Measurements from ENCODE around the gene TPGS1. TPM values are rescaled to one million over a fixed set of nuclear protein-coding genes. Genes with fewer than 3 reads are reported as not detected.

TPGS1 gene
- total RNA-seq, 1 donor from 2014 or later, result 18.0 TPM

GRCh38 chr19:498977-499623 is 8.2 kb upstream of the TPGS1 start:
- H3K4me3 Mint-ChIP-seq (ENCODE audit: unreplicated experiment), result peak overlapping the region; percentile 77
- H3K27me3 Mint-ChIP-seq (ENCODE audit: unreplicated experiment), result peaks cover 21% of the 10 kb centered on the region
- no peak for TF ChIP-seq CTCF (IDR thresholded peaks at IDR 0.05; ENCODE audit: unreplicated experiment)
- H3K36me3 Mint-ChIP-seq (ENCODE audit: low read depth, unreplicated experiment), result peaks cover 9% of the 10 kb centered on the region
- no peaks in the 10 kb centered on the region for H3K9me3 Mint-ChIP-seq (ENCODE audit: unreplicated experiment)
- DNase-seq (ENCODE audit: low spot score), result no peak
- H3K27ac Mint-ChIP-seq (ENCODE audit: unreplicated experiment), result peak overlapping the region; percentile 25
- H3K4me1 Mint-ChIP-seq (ENCODE audit: unreplicated experiment), result peaks cover 8% of the 10 kb centered on the region

- Mint-ChIP-seq H3K4me3 (ENCODE audit: unreplicated experiment) (no peak overlapping the region), H3K9me3 (ENCODE audit: unreplicated experiment) (no peaks in the 10 kb centered on the region), H3K27ac (ENCODE audit: unreplicated experiment) (no peak overlapping the region), H3K4me1 (ENCODE audit: unreplicated experiment) (peaks cover 16% of the 10 kb centered on the region), H3K36me3 (ENCODE audit: low read depth, unreplicated experiment) (peaks cover 9% of the 10 kb centered on the region), H3K27me3 (ENCODE audit: unreplicated experiment) (peaks cover 21% of the 10 kb centered on the region)
- no peak for DNase-seq (ENCODE audit: low spot score)
- no peak for TF ChIP-seq CTCF (IDR thresholded peaks at IDR 0.05; ENCODE audit: unreplicated experiment)
Measured at GRCh38 chr19:501646-502045, 5.7 kb upstream of the TPGS1 start.

DNA sequence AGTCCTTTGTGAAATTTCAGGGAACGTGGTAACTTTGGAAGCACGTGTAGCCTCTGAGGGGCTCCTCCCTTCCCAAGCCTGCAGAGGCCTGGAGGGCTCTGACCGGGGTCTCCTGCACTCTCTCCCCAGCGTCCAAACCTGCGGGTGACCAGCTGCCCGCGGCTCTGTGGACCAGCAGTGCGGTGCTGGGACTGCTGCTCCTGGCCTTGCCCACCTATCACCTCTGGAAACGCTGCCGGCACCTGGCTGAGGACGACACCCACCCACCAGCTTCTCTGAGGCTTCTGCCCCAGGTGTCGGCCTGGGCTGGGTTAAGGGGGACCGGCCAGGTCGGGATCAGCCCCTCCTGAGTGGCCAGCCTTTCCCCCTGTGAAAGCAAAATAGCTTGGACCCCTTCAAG is 2.7 kb upstream of the TPGS1 start:
- Mint-ChIP-seq H3K4me1 (ENCODE audit: unreplicated experiment) (peaks cover 19% of the 10 kb centered on the region), H3K27ac (ENCODE audit: unreplicated experiment) (no peak overlapping the region), H3K9me3 (ENCODE audit: unreplicated experiment) (no peaks in the 10 kb centered on the region), H3K4me3 (ENCODE audit: unreplicated experiment) (no peak overlapping the region), H3K36me3 (ENCODE audit: low read depth, unreplicated experiment) (peaks cover 10% of the 10 kb centered on the region), H3K27me3 (ENCODE audit: unreplicated experiment) (peaks cover 23% of the 10 kb centered on the region)
- no peak for TF ChIP-seq CTCF (IDR thresholded peaks at IDR 0.05; ENCODE audit: unreplicated experiment)
- DNase-seq (ENCODE audit: low spot score), result no peak

DNA sequence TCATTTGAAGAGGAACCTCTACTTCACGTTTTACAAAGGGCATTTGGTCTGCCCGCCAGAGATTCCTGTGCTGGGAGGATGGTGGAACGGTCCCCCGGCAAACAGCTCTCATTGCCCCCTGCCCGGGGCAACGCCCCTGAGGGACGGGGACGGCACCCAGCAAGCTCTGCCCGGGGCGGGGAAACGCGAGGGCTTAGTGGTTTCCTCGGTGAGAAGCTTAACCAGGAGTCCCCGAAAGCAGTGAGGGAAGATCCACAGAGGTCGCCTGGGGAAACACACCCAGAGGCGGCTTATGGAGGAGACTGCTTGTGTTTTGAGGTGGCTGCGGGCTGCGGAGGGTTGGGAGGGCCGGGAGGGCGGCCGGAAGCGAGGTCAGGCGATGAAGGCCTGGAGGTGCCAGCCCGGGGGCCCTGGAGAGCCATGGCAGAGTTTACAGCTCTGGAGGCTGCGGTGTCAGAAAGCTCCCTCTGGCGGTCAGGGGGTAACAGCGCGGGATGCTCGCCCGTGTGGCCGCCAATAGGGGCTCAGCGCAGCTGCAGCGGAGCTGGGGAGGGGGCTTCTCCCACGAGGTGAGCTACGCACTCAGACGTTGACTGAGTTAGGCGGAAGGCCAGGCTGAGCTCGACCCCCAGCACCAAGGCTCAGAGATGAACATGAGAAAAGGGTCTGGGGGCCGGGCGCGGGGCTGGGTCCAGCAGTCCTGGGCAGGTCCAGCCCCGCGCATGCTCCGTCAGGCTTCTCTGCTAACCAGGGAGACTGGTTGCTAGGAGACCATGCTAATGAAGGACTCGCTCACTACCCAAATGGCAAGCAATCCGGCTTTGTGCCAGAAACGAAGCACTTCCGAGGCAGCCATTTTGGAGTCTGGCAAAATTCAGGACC is 652 bp upstream of the TPGS1 start:
- peaks cover 27% of the 10 kb centered on the region for H3K4me1 Mint-ChIP-seq (ENCODE audit: unreplicated experiment)
- H3K9me3 Mint-ChIP-seq (ENCODE audit: unreplicated experiment), result no peaks in the 10 kb centered on the region
- TF ChIP-seq CTCF (IDR thresholded peaks at IDR 0.05; ENCODE audit: unreplicated experiment), result peak; percentile 88
- peaks cover 19% of the 10 kb centered on the region for H3K27me3 Mint-ChIP-seq (ENCODE audit: unreplicated experiment)
- peak; percentile 90 for DNase-seq (ENCODE audit: low spot score)
- peak overlapping the region; percentile 95 for H3K4me3 Mint-ChIP-seq (ENCODE audit: unreplicated experiment)
- peaks cover 10% of the 10 kb centered on the region for H3K36me3 Mint-ChIP-seq (ENCODE audit: low read depth, unreplicated experiment)
- H3K27ac Mint-ChIP-seq (ENCODE audit: unreplicated experiment), result peak overlapping the region; percentile 99
